HEK293T (cell line): ENCODE results near the gene OR2V2.
"Not testable (repeated sequence)": the region's sequence is repeated elsewhere in the genome, so short reads cannot be mapped to it uniquely, and the experiment has no call there.

Source experiments
- ARNT ChIP-seq: fragments of 450-650 bp; IDR thresholded peaks from 2 replicates; pipeline ENCODE4 v1.6.1; 2017; ENCODE audit warnings: mild to moderate bottlenecking
- FOXM1 ChIP-seq: fragments of 450-650 bp; IDR thresholded peaks from 2 replicates; pipeline ENCODE4 v1.6.1; 2017; ENCODE audit warnings: mild to moderate bottlenecking, borderline replicate concordance
- SP1 ChIP-seq: fragments of 450-650 bp; IDR thresholded peaks from 2 replicates; pipeline ENCODE4 v1.6.1; 2017
- TF ChIP-seq, protein P1 (sequence below): fragments of 450-650 bp; IDR thresholded peaks from 2 replicates; pipeline ENCODE4 v1.6.1; 2016

DNA sequence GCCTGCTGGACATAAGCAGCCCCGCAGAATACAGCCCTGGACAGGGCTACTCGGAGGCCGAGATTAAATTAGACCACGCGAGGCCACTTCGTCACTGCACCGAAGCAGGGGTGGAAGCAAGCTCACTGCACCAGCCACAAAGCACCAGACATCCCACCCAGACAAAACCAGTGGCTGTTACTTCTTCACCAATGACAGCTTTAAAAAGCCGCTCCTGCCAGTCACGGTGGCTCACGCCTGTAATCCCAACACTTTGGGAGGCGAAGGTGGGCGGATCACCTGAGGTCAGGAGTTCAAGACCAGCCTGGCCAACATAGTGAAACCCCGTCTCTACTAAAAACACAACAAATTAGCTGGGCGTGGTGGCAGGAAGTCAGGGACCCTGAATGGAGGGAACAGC is 30.2 kb downstream of the OR2V2 start:
- TF ChIP-seq SP1, FOXM1, ARNT: not testable (repeated sequence)
- TF ChIP-seq, protein P1, sequence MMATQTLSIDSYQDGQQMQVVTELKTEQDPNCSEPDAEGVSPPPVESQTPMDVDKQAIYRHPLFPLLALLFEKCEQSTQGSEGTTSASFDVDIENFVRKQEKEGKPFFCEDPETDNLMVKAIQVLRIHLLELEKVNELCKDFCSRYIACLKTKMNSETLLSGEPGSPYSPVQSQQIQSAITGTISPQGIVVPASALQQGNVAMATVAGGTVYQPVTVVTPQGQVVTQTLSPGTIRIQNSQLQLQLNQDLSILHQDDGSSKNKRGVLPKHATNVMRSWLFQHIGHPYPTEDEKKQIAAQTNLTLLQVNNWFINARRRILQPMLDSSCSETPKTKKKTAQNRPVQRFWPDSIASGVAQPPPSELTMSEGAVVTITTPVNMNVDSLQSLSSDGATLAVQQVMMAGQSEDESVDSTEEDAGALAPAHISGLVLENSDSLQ = not testable (repeated sequence)
